Subcutaneous adipose tissue (tissue), 4 donors: ENCODE measurements around the gene PDE1C. TPM values are rescaled to one million over a fixed set of nuclear protein-coding genes. Genes with fewer than 3 reads are reported as not detected.

ENCODE experiments used
- CTCF ChIP-seq: fragments of 450-650 bp; IDR thresholded peaks from one replicate; pipeline ENCODE4 v1.5.1; 2016; ENCODE audit warnings: low read depth, mild to moderate bottlenecking, control low read depth, antibody characterized with exemption, moderate library complexity
- total RNA-seq, 4 donors: library from RNA; depleted of rRNA; stranded (reverse); fragments of >200 nt; gene quantifications; one replicate each; pipeline ENCODE4 v1.1.0, GENCODE V29; 2016

The PDE1C gene
- total RNA-seq, 4 donors from 2014 or later = 1.3 to 6.1 (median 3.0) TPM

- no peak for TF ChIP-seq CTCF
These were observed 130.0 kb downstream of the PDE1C start for GRCh38 chr7:31940167-31940566.

GRCh38 chr7:31939076-31939475 is 131.1 kb downstream of the PDE1C start:
- TF ChIP-seq CTCF = no peak

GRCh38 chr7:31938650-31939049 is 131.6 kb downstream of the PDE1C start:
- no peak for TF ChIP-seq CTCF

- no peak for TF ChIP-seq CTCF
These were observed 132.2 kb downstream of the PDE1C start for GRCh38 chr7:31937982-31938381.

- no peak for TF ChIP-seq CTCF
These were observed 134.8 kb downstream of the PDE1C start for GRCh38 chr7:31935124-31936054.

GRCh38 chr7:31934551-31934950 is 135.7 kb downstream of the PDE1C start:
- TF ChIP-seq CTCF = no peak

GRCh38 chr7:31933481-31933880 is 136.7 kb downstream of the PDE1C start:
- no peak for TF ChIP-seq CTCF
